A673 (cell line): ENCODE results near the gene RBM34. TPM values are rescaled to one million over a fixed set of nuclear protein-coding genes. Genes with fewer than 3 reads are reported as not detected.

Experiments
- BruUV-seq: library from RNA; stranded (reverse); fragments of 400-500 nt; replicated peaks from 2 replicates; lab custom pipeline; 2021; lab: Mats Ljungman, UMichigan
- CTCF ChIA-PET: fragments of 300-600 bp; sonication (Branson Sonifier 250); formaldehyde crosslinking; loops from one replicate; lab custom pipeline; 2022; ENCODE audit warnings: antibody characterized with exemption; lab: Charles Lee
- POLR2A ChIA-PET: fragments of 300-600 bp; sonication (Branson Sonifier 250); formaldehyde crosslinking; loops from one replicate; lab custom pipeline; 2022; ENCODE audit warnings: antibody characterized with exemption; ENCODE audit not compliant: low non-redundant PET; lab: Charles Lee
- DNase-seq: peaks from one replicate; pipeline ENCODE4 v3.0.0-alpha.2; 2015; ENCODE audit warnings: low spot score
- H3K27ac ChIP-seq: fragments of 200-600 bp; sonication (generic); 2 replicates; pipeline ENCODE4 v1.5.1; 2016; ENCODE audit warnings: mixed run types, low read depth, mild to moderate bottlenecking, mixed read lengths, antibody characterized with exemption, low read length; ENCODE audit not compliant: poor library complexity, severe bottlenecking
- H3K27me3 ChIP-seq: fragments of 200-600 bp; sonication (generic); replicated peaks from 2 replicates; pipeline ENCODE4 v1.6.1; 2017; ENCODE audit warnings: mixed run types, low read depth, mild to moderate bottlenecking, mixed read lengths, antibody characterized with exemption, low read length; ENCODE audit not compliant: insufficient read depth, poor library complexity
- H3K36me3 ChIP-seq: fragments of 200-600 bp; sonication (generic); 2 replicates; pipeline ENCODE4 v1.6.1; 2016; ENCODE audit warnings: mixed run types, mild to moderate bottlenecking, mixed read lengths, antibody characterized with exemption, low read length; ENCODE audit not compliant: insufficient read depth, poor library complexity, severe bottlenecking
- H3K4me1 ChIP-seq: fragments of 200-600 bp; sonication (generic); 2 replicates; pipeline ENCODE4 v1.6.1; 2017; ENCODE audit warnings: mixed run types, mild to moderate bottlenecking, mixed read lengths, antibody characterized with exemption, low read length; ENCODE audit not compliant: insufficient read depth, poor library complexity, severe bottlenecking
- H3K4me3 ChIP-seq: fragments of 200-600 bp; sonication (generic); 2 replicates; pipeline ENCODE4 v1.5.1; 2016; ENCODE audit warnings: low read depth, mixed run types, mild to moderate bottlenecking, mixed read lengths, low read length; ENCODE audit not compliant: poor library complexity, severe bottlenecking
- H3K9me3 ChIP-seq: fragments of 200-600 bp; sonication (generic); 2 replicates; pipeline ENCODE4 v1.6.1; 2016; ENCODE audit warnings: mixed run types, low read depth, mild to moderate bottlenecking, mixed read lengths, antibody characterized with exemption, low read length; ENCODE audit not compliant: poor library complexity, severe bottlenecking
- CTCF ChIP-seq: fragments of 300-800, 200-600 bp; sonication (generic); conservative IDR thresholded peaks from 2 replicates; pipeline ENCODE4 v1.5.1; 2017; ENCODE audit warnings: low read depth, mild to moderate bottlenecking, antibody characterized with exemption, low read length, moderate library complexity, mixed read lengths
- EZH2 ChIP-seq: fragments of 200-600 bp; sonication (generic); IDR thresholded peaks from 2 replicates; pipeline ENCODE4 v1.6.1; 2017; ENCODE audit warnings: borderline replicate concordance, low read depth, mild to moderate bottlenecking, mixed read lengths, antibody characterized with exemption, low read length; ENCODE audit not compliant: poor library complexity, severe bottlenecking
- intact Hi-C: fragments of 100-400 bp; cut with micrococcal nuclease; formaldehyde crosslinking; loops from one replicate; pipeline ENCODE4 v1.10.0; 2022; ENCODE audit not compliant: unreplicated experiment
- total RNA-seq: library from RNA; stranded (reverse); gene quantifications from 2 replicates; pipeline ENCODE4 v1.2.3, GENCODE V29; 2021

The RBM34 gene
- total RNA-seq, 1 experiment from 2014 or later, result 69.4 TPM

GRCh38 chr1:235136111-235136510, 24.9 kb downstream of the RBM34 start:
- Histone ChIP-seq H3K27me3 (no peaks in the 10 kb centered on the region), H3K36me3 (peaks cover 19% of the 10 kb centered on the region), H3K27ac (no peak overlapping the region), H3K4me3 (no peak overlapping the region), H3K4me1 (no peaks in the 10 kb centered on the region), H3K9me3 (no peaks in the 10 kb centered on the region)
- intact Hi-C loops, result no loop called here
- POLR2A ChIA-PET, result no interaction called here
- CTCF ChIA-PET, result no interaction called here
- no peak for DNase-seq
- no peak for TF ChIP-seq EZH2
- TF ChIP-seq CTCF, result no peak
- BruUV-seq, result no TSS peak

- CTCF ChIA-PET, result no interaction called here
- DNase-seq, result no peak
- Histone ChIP-seq H3K27ac (no peak overlapping the region), H3K9me3 (no peaks in the 10 kb centered on the region), H3K4me3 (no peak overlapping the region), H3K4me1 (no peaks in the 10 kb centered on the region), H3K36me3 (peaks cover 19% of the 10 kb centered on the region), H3K27me3 (no peaks in the 10 kb centered on the region)
- POLR2A ChIA-PET, result no interaction called here
- intact Hi-C loops, result no loop called here
- BruUV-seq, result no TSS peak
- TF ChIP-seq CTCF (no peak), EZH2 (no peak)
These were observed 26.9 kb downstream of the RBM34 start for GRCh38 chr1:235134171-235134570.

GRCh38 chr1:235133086-235133485, 28.0 kb downstream of the RBM34 start:
- CTCF ChIA-PET, result no interaction called here

More at GRCh38 chr1:235133086-235133485, 28.0 kb downstream of the RBM34 start:
- no peak overlapping the region for H3K4me3 ChIP-seq
- TF ChIP-seq CTCF, result no peak
- TF ChIP-seq EZH2, result no peak
- no peaks in the 10 kb centered on the region for H3K4me1 ChIP-seq
- H3K27me3 ChIP-seq, result no peaks in the 10 kb centered on the region
- BruUV-seq, result no TSS peak
- POLR2A ChIA-PET, result interaction anchor here (0.6 kb wide), 1 partner anchor 12 kb away, joined by 11 read pairs; no protein-coding TSS in a partner anchor
- no peak for DNase-seq
- H3K9me3 ChIP-seq, result no peaks in the 10 kb centered on the region
- no peak overlapping the region for H3K27ac ChIP-seq
- intact Hi-C loops, result no loop called here
- peaks cover 19% of the 10 kb centered on the region for H3K36me3 ChIP-seq
